Activated T-helper 1 cell treated with anti-CD3 and anti-CD28 coated beads, Interleukin-12 subunit alpha, Interleukin-12 subunit beta, Interleukin-2, Interleukin-4 antibody, amounts not matched to agents 30 ng/mL and 10 ng/mL and 1 ng/mL, durations not matched to agents 14 hours and 24 hours and 36 hours (primary cell): ENCODE measurements around the gene RPS25. TPM values are rescaled to one million over a fixed set of nuclear protein-coding genes. Genes with fewer than 3 reads are reported as not detected.
A peak's percentile ranks its signal among the peaks of the same experiment; 100 is the strongest.

Experiments used
- DNase-seq: peaks from one replicate; pipeline ENCODE4 v3.0.0; 2021; ENCODE audit warnings: low spot score
- H3K27ac Mint-ChIP-seq: one replicate; pipeline ENCODE4 v1.8.0; 2021; ENCODE audit warnings: mild to moderate bottlenecking, mixed read lengths
- H3K27me3 Mint-ChIP-seq: one replicate; pipeline ENCODE4 v1.8.0; 2022; ENCODE audit warnings: mild to moderate bottlenecking, moderate library complexity, mixed read lengths; ENCODE audit not compliant: insufficient read depth
- H3K36me3 Mint-ChIP-seq: one replicate; pipeline ENCODE4 v1.8.0; 2021; ENCODE audit warnings: low read depth, mixed read lengths
- H3K4me1 Mint-ChIP-seq: one replicate; pipeline ENCODE4 v1.8.0; 2021; ENCODE audit warnings: low read depth, mixed read lengths
- H3K4me3 Mint-ChIP-seq: one replicate; pipeline ENCODE4 v1.8.0; 2021; ENCODE audit warnings: mild to moderate bottlenecking, moderate library complexity, mixed read lengths
- H3K9me3 Mint-ChIP-seq: one replicate; pipeline ENCODE4 v1.8.0; 2021; ENCODE audit warnings: mixed read lengths
- intact Hi-C: fragments of 100-400 bp; cut with micrococcal nuclease; formaldehyde crosslinking; loops from one replicate; pipeline ENCODE4 v1.15.1; 2024
- total RNA-seq: library from RNA; stranded (reverse); gene quantifications from 2 replicates; pipeline ENCODE4 v1.2.3, GENCODE V29; 2022

The RPS25 gene
- total RNA-seq, 1 donor from 2014 or later = 1,455 TPM

DNA sequence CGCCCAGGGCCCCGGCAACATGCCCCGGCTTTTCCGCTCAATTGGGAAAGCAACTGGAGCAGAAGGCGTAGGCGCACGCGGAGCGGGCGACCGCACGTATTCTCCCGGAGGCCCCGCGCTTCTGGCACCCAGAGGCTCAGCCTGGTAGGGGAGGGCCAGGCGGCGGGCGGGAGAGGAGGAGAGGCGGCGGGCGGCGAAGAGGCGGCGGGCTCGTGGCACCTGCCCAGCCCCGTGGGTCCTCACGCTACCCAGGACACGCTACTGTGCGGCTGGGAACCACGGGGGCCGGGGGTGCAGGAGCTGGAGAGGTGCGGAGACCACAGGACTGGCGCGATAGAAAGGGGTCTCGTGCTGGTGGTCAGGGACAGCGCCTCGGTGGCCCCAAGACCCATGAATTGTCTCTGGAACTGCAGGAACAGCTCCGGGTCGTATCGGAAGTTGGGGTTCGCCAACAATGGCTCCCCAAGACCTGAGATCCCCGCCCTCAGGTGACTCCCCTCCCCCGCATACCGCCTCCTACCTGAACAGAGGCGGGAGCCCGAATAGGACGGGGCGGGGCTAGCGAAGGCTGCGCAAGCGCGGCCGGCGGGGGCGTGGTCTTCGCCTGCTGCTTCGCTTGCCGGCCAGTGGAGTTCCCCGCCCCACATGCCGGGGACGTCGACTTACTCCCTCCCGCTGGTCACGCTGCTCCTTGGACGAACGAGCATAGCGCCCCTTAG, 12.3 kb upstream of the RPS25 start, which contains the start of gene SLC37A4:
Gene SLC37A4 (minus strand): TSS at position 549 of the 719 bp plus-strand sequence.
- peak within 1 kb of the TSS; percentile 86 for H3K27ac Mint-ChIP-seq

DNA sequence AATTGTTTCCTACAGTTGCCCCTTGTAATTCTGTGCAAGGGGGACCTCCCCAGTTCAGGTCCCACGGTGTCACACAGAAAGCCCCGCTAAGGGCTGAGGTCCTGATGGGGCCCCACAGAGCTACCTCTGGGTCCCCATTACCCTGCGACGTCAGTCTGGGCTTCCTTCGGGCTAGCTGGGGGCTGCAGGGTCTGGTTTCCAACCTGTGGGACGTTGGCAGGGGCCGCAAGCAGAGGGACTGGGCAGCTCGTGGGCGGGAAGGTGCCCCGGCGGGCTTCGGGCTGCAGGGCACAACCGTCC, 11.8 kb upstream of the RPS25 start:
- Mint-ChIP-seq H3K9me3 (no peaks in the 10 kb centered on the region), H3K27ac (peak overlapping the region; percentile 74), H3K36me3 (peaks cover 7% of the 10 kb centered on the region), H3K27me3 (no peaks in the 10 kb centered on the region), H3K4me1 (peaks cover 16% of the 10 kb centered on the region), H3K4me3 (peak overlapping the region; percentile 80)
- no peak for DNase-seq
- intact Hi-C loops = loop anchor here (1.0 to 2.0 kb wide), 9 partner anchors 12 to 101 kb away; partner anchors contain the start of genes C2CD2L, CENATAC, HYOU1 and RPS25

More for the DNA sequence above, 12.3 kb upstream of the RPS25 start, which contains the start of gene SLC37A4:
- DNase-seq = peak; percentile 99
- peaks cover 15% of the 10 kb centered on the region for H3K4me1 Mint-ChIP-seq
- H3K27me3 Mint-ChIP-seq = no peaks in the 10 kb centered on the region
- no peaks in the 10 kb centered on the region for H3K9me3 Mint-ChIP-seq
- intact Hi-C loops = loop anchor here (1.0 to 2.0 kb wide), 9 partner anchors 12 to 102 kb away; partner anchors contain the start of genes C2CD2L, CENATAC, HYOU1 and RPS25
- H3K36me3 Mint-ChIP-seq = peaks cover 2% of the 10 kb centered on the region
- H3K4me3 Mint-ChIP-seq = peak within 1 kb of the TSS; percentile 80

DNA sequence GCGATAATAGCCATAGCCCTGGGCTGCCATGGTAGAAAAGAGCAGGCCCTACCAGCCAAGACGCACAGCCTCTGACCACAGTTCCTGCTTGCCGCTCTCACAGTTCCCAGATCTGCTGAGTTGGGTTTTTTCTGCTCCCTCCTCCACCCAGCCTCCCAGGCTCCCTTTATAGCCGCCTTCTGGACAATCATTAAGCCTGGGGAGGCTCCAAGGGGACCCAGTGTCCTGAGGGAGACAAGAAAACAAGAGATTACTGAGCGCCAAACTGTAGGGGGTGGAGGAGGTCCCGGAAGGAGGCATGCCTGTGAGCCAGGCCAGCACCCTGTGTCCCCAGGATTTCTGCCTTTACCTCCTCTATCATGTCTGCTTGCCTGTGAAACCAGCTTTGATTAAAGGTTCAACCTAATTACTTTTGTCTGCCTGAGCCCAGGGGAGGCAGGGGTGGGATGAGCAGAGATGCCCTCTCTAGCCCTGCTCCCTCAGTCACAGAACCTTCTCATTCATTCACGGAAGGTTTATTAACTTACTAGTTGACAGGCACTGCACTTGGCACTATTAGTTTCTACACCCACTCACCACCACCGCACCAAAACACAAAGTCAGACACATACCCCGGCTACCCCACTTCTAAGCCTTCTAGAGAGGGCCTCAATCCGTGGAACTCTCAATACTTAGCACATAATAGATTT, 11.3 kb upstream of the RPS25 start:
- peaks cover 21% of the 10 kb centered on the region for H3K4me1 Mint-ChIP-seq
- H3K27me3 Mint-ChIP-seq = no peaks in the 10 kb centered on the region
- peak overlapping the region; percentile 74 for H3K27ac Mint-ChIP-seq
- no peaks in the 10 kb centered on the region for H3K9me3 Mint-ChIP-seq
- DNase-seq = no peak
- H3K36me3 Mint-ChIP-seq = peaks cover 10% of the 10 kb centered on the region
- intact Hi-C loops = loop anchor here (1.0 to 2.0 kb wide), 9 partner anchors 11 to 101 kb away; partner anchors contain the start of genes C2CD2L, CENATAC, HYOU1 and RPS25
- H3K4me3 Mint-ChIP-seq = peak overlapping the region; percentile 80

DNA sequence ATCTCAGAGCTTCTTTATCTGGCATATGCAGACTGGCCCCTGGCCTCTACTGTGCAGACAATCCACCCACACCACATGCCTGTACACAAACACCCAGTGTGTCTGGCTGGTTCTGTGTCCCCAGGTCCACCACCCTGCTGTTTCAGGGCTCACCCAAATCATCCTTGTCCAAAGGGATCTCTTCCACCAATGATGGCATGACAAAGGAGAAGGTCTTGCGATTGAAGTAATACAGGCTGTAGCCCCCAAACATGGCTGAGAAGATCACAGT, 10.9 kb upstream of the RPS25 start:
- DNase-seq = no peak
- Mint-ChIP-seq H3K4me3 (peak overlapping the region; percentile 80), H3K9me3 (no peaks in the 10 kb centered on the region), H3K27me3 (no peaks in the 10 kb centered on the region), H3K27ac (peak overlapping the region; percentile 31), H3K36me3 (peaks cover 11% of the 10 kb centered on the region), H3K4me1 (peaks cover 26% of the 10 kb centered on the region)
- intact Hi-C loops = no loop called here

DNA sequence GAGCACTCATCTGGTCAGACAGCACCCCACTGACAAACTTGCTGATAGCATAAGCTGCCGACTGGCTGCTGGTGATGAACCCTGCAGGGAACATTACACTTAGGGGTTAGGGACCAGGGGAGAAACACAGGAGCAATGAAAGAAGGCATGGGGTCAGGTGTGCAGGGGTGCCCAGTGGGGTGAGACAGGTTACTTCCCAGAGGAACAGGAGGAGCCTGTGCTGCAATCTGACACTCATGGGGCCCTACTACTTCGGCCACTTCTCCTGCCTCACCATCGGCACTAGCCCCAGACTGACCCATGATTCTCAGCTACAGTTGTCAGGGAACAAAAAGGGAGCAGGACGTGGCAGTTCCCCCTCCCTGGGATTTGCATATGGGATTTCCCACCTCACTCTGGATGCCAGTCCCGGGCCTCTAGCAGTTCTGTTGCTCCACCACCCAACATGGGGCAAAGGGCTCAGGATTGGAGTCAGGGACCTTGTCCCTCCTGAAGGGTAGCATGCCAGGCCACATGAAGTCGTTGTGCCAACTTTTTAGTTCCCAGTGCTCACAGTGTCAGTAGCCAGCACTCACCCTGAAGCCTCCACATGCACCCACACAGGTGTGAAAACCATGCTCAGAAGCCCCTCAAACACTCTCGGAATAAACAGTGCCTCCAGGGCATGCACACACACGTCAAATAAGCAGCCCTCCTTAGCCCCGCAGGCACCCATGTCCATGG, 10.4 kb upstream of the RPS25 start:
- intact Hi-C loops = no loop called here
- peak overlapping the region; percentile 80 for H3K4me3 Mint-ChIP-seq
- H3K27ac Mint-ChIP-seq = peak overlapping the region; percentile 31
- peaks cover 29% of the 10 kb centered on the region for H3K4me1 Mint-ChIP-seq
- no peak for DNase-seq
- no peaks in the 10 kb centered on the region for H3K27me3 Mint-ChIP-seq
- no peaks in the 10 kb centered on the region for H3K9me3 Mint-ChIP-seq
- peaks cover 15% of the 10 kb centered on the region for H3K36me3 Mint-ChIP-seq

DNA sequence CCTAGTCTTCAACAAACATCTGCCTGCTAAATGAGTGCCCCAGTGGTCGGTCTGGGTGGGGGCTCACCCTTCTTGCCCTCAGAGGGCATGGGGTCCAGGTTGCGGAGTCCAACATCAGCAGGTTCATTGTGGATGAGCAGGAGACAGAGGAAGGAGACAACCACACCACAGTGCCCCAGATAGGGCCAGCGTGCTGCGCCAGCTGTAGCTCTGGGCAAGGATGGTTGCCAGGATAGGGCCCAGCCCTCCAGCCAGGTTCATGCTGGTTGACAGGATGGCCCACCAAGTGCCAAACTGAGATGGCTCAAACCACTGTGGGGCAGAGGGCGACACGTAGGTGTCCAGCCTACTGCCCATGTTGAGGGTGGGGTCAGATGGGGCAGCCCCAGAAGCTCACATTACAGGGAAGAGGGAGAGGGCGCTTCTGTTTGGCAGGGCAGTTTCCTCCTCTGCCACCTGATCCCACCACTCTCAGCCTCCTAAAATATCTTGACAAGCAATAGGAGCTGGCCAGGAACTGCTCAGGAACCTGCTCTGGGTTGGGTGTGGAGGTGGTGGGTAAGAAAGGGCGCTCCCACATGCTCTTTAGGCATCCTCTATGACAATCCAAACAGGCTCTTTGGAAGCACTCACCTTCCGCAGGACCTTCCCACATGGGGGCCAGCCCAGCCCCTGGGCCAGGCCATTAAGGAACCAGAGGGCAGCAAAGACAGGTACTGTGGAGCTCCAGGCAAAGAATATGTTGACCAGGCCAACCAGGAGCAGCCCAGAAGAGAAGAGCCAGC, 9.6 kb upstream of the RPS25 start:
- H3K27me3 Mint-ChIP-seq = no peaks in the 10 kb centered on the region
- DNase-seq = no peak
- no peak overlapping the region for H3K4me3 Mint-ChIP-seq
- intact Hi-C loops = no loop called here
- no peaks in the 10 kb centered on the region for H3K9me3 Mint-ChIP-seq
- peaks cover 32% of the 10 kb centered on the region for H3K4me1 Mint-ChIP-seq
- H3K36me3 Mint-ChIP-seq = peaks cover 20% of the 10 kb centered on the region
- H3K27ac Mint-ChIP-seq = no peak overlapping the region

DNA sequence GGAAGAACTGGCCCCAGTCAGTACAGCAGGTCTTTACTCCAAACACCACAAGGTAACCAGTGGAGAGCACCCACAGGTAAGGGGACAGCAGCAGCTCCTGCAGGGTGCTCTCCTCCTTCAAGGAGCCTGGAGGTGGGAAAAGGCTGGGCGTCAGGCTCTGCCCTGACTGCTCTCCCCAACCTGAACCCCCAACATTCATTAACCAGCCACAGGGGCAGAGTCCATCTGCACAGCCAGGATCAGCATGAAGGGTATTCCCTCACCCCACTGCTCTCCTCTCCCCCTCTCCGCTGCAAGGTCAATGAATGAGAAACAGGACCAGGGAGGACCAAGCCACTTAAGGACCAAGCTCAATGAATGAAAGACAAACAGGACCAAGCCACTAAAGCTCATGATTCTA, 8.8 kb upstream of the RPS25 start:
- DNase-seq = no peak
- intact Hi-C loops = no loop called here
- Mint-ChIP-seq H3K9me3 (no peaks in the 10 kb centered on the region), H3K27ac (no peak overlapping the region), H3K27me3 (no peaks in the 10 kb centered on the region), H3K36me3 (peaks cover 23% of the 10 kb centered on the region), H3K4me3 (no peak overlapping the region), H3K4me1 (peaks cover 32% of the 10 kb centered on the region)

DNA sequence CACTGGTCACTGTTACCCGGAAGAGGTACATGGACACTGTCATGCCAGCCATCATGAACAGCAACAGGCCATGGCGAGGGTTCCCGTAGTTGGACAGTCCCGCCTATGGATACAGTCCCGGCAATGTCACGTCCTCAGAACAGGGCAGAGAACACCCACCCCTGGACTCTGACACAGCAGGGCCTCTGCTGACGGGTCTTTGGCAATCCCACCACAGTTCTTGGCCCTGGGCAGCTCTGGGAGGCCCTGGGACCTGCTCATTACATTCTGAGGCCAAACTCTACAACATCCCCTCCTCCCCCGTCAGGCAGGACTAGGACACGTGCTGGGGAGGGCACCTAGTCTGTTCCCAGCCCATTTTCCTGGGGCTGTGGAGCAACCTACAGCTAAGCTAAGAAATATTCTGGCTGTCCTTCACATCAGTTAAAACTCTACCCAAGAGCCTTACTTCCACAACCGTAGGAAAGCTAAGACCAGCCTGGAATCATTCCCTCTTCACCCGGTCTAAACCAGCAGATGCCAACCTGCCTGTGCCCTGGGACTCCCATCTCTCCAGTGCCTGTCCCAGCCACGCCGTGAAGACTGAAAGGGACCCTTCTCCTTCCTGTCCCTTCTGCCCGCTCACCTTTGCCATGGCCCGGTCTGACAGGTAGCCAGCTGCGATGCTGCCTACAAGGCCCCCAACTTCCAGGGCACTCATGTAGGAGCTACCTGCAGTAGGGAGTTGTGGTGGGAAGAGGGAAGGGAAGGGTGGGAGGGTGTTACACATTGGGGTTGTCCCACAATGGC, 8.0 kb upstream of the RPS25 start:
- Mint-ChIP-seq H3K9me3 (no peaks in the 10 kb centered on the region), H3K27me3 (no peaks in the 10 kb centered on the region), H3K27ac (peak overlapping the region; percentile 52), H3K36me3 (peaks cover 29% of the 10 kb centered on the region), H3K4me3 (no peak overlapping the region), H3K4me1 (peaks cover 39% of the 10 kb centered on the region)
- no peak for DNase-seq
- intact Hi-C loops = no loop called here

DNA sequence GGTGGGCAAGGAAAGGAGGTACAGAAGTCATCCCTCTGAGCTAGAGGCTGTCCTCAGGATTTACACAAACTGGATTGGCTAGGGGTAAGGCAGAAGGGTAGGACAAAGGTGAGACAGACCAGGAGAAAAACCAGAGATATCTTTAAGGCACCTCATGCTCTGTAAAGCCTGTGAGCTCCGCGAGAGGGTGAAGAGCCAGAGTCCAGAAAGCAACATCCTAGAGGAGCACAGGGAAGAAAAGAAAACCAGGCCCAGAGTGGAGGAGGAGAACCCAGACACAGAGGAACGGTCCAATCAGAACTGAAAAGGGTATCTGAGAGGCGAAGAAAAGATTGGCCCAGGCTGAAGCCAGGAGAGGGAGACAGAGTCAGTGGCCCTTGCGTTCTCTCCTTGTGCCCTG, 7.4 kb upstream of the RPS25 start:
- Mint-ChIP-seq H3K9me3 (no peaks in the 10 kb centered on the region), H3K4me3 (no peak overlapping the region), H3K27me3 (no peaks in the 10 kb centered on the region), H3K36me3 (peaks cover 29% of the 10 kb centered on the region), H3K27ac (peak overlapping the region; percentile 21), H3K4me1 (peaks cover 40% of the 10 kb centered on the region)
- no peak for DNase-seq
- intact Hi-C loops = no loop called here

DNA sequence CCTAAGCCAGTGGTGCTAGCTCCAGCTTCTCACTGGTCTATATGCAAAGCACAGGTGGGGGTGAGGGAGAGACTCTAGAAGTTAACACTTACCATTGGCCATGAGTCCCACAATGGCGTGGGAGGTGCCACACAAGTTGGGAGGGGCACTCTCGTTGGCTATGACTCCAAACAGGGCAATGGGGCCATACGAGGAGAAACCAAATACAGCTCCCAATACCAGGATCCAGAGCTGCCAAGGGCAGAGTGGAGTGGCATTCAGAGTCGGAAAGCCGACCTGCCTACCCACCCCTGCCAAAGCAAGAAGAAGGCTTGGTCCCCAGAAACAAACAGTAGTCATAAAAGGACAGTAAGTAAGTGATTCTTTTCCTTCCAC, 6.9 kb upstream of the RPS25 start:
- peaks cover 30% of the 10 kb centered on the region for H3K36me3 Mint-ChIP-seq
- intact Hi-C loops = no loop called here
- peak overlapping the region; percentile 21 for H3K27ac Mint-ChIP-seq
- no peaks in the 10 kb centered on the region for H3K9me3 Mint-ChIP-seq
- peaks cover 43% of the 10 kb centered on the region for H3K4me1 Mint-ChIP-seq
- H3K4me3 Mint-ChIP-seq = no peak overlapping the region
- H3K27me3 Mint-ChIP-seq = no peaks in the 10 kb centered on the region
- DNase-seq = no peak

DNA sequence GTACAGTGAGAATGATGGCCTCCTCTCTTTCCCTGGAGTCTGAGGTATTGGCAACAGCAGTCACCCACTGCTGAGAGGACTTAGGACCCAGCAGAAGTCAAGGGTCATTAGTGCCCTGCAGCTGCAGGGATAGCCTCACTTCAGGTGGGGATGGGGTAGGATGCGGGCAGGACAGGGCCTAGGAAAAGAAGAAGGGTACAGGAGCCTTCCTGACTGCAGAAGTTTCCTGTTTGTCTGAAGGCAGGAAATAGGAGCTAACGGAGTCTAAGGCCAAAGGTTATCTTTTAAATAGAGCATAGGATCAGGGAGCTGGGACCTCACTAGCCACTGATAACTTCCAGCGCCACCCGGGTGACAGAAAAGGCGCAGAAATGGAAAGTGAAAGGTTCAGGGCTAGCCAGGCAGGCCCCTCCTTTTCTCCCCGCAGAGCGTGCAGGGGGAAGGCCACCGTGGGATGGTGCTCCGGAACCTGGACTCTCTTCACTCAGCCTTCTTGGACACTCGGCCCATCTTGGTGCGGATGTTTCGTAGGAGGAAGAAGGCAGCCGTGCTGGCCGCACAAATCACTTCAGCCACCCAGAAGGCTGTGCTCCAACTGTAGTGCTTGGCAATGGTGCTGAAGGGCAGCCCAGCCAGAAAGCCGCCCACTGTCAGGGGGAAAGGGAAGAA, 6.4 kb upstream of the RPS25 start:
- intact Hi-C loops = no loop called here
- H3K4me3 Mint-ChIP-seq = no peak overlapping the region

More for the DNA sequence above, 6.4 kb upstream of the RPS25 start:
- H3K27ac Mint-ChIP-seq = peak overlapping the region; percentile 19
- H3K9me3 Mint-ChIP-seq = no peaks in the 10 kb centered on the region
- no peaks in the 10 kb centered on the region for H3K27me3 Mint-ChIP-seq
- H3K36me3 Mint-ChIP-seq = peaks cover 35% of the 10 kb centered on the region
- H3K4me1 Mint-ChIP-seq = peaks cover 43% of the 10 kb centered on the region
- no peak for DNase-seq
